ENCODE data around the gene NMNAT2.

The NMNAT2 gene

DNA sequence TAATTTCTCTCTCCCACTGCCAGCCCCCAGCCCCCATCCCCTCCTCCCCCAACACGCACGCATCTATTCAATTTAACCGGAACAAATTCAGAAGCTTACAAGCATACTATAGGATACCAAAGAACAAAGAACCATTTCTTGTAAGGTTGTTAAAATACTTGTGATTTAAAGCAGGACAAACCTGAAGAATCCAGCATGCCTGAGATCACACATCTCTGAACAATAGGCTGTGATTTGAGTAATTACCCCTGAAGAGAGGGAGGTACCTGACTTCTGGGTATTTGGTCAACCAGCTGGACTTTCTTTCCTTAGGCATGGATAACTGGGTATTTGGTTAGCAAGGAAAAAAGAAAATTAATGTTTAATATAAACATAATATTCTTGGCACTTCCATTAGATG, 105.1 kb downstream of the NMNAT2 start:
- Histone ChIP-seq H3K4me3 (no peak overlapping the region), H3K36me3 (no peaks in the 10 kb centered on the region), H3K4me1 (peaks cover 0 to 47% (median 30%) of the 10 kb centered on the region in 4 donors), H3K27ac (no peak overlapping the region), H3K27me3 (no peaks in the 10 kb centered on the region), H3K9me3 (no peaks in the 10 kb centered on the region)
- DNase-seq = no peak
- intact Hi-C loops (cut with DNase I; ENCODE audit: low total_unique reads) = no loop called here
- TF ChIP-seq, protein P1, sequence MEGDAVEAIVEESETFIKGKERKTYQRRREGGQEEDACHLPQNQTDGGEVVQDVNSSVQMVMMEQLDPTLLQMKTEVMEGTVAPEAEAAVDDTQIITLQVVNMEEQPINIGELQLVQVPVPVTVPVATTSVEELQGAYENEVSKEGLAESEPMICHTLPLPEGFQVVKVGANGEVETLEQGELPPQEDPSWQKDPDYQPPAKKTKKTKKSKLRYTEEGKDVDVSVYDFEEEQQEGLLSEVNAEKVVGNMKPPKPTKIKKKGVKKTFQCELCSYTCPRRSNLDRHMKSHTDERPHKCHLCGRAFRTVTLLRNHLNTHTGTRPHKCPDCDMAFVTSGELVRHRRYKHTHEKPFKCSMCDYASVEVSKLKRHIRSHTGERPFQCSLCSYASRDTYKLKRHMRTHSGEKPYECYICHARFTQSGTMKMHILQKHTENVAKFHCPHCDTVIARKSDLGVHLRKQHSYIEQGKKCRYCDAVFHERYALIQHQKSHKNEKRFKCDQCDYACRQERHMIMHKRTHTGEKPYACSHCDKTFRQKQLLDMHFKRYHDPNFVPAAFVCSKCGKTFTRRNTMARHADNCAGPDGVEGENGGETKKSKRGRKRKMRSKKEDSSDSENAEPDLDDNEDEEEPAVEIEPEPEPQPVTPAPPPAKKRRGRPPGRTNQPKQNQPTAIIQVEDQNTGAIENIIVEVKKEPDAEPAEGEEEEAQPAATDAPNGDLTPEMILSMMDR (IDR thresholded peaks at IDR 0.05) = no peak

GRCh38 chr1:183310753-183311479, 107.3 kb downstream of the NMNAT2 start:
- Histone ChIP-seq H3K9me3 (no peaks in the 10 kb centered on the region), H3K27ac (peak overlapping the region; percentile 82 to 85), H3K4me1 (peaks cover 0 to 56% (median 38%) of the 10 kb centered on the region in 4 donors), H3K4me3 (no peak overlapping the region), H3K36me3 (no peaks in the 10 kb centered on the region), H3K27me3 (no peaks in the 10 kb centered on the region)
- intact Hi-C loops (cut with DNase I; ENCODE audit: low total_unique reads) = no loop called here
- no peak for DNase-seq
- TF ChIP-seq, protein P1 (IDR thresholded peaks at IDR 0.05) = no peak

DNA sequence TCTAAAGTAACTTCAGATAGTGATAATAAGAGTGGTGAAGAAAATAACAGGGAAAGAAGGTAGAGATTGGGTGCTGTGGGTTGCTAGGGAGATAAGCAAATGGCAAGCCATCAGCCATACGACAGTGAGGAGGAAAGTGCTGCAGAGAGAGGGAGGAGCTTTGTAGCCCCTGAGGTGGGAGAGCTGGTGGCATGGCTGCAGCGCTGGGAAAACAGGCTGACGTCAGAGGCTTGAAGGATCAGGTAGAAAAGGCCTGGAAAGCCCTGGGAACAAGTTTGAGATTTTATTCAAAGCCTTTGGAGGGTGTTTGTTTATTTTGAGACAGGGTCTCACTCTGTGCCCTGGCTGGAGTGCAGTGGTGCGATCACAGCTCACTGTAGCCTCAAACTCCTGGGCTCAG, 109.5 kb downstream of the NMNAT2 start:
- Histone ChIP-seq H3K4me3 (no peak overlapping the region), H3K9me3 (no peaks in the 10 kb centered on the region), H3K36me3 (no peaks in the 10 kb centered on the region), H3K27ac (peak overlapping the region; percentile 82 to 85), H3K27me3 (no peaks in the 10 kb centered on the region), H3K4me1 (peaks cover 0 to 75% (median 52%) of the 10 kb centered on the region in 4 donors)
- intact Hi-C loops (cut with DNase I; ENCODE audit: low total_unique reads) = no loop called here
- TF ChIP-seq, protein P1 (IDR thresholded peaks at IDR 0.05) = no peak
- no peak for DNase-seq

DNA sequence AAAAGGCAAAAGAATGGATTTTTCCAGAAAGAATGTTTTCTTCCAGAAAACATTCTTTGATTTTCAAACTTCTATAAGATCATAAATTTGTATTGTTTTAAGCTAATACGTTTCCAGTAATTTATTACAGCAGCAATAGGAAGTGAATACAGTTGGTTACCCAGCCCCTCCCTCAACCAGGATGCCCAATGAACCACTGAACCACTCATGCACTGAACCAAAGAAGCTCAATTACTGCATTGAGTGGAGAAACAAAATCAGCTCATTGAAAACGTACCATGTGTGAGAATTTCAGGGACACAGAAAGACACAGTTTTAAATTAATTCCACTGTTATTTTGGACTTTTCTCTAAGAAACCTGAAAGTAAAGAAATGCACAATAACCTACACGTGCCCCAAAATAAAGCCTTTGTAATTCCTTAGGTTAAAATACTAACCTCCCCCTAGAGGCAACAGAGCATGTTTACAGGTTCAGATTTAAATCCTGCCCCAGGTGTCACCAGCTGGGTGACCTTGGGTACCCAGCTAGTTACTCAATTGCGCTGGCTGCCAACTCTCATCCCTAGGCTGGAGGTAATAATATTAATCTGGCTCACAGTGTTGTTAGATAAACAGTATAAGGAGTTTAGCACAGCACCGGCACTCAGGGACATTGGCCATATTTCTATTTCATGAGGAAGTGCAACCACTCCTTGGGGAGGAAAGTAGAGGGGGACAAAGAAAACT, 111.7 kb downstream of the NMNAT2 start:
- Histone ChIP-seq H3K4me1 (peaks cover 0 to 90% (median 62%) of the 10 kb centered on the region in 4 donors), H3K4me3 (no peak overlapping the region), H3K27me3 (no peaks in the 10 kb centered on the region), H3K9me3 (no peaks in the 10 kb centered on the region), H3K27ac (peak overlapping the region; percentile 49 to 78), H3K36me3 (no peaks in the 10 kb centered on the region)
- TF ChIP-seq, protein P1 (IDR thresholded peaks at IDR 0.05) = peak; percentile 16 to 26
- DNase-seq = no peak
- intact Hi-C loops (cut with DNase I; ENCODE audit: low total_unique reads) = no loop called here

- H3K27me3 ChIP-seq = no peaks in the 10 kb centered on the region
- no peak overlapping the region for H3K4me3 ChIP-seq
- DNase-seq = no peak
- peaks cover 0 to 84% (median 57%) of the 10 kb centered on the region in 4 donors for H3K4me1 ChIP-seq
- intact Hi-C loops (cut with DNase I; ENCODE audit: low total_unique reads) = no loop called here
- TF ChIP-seq, protein P1 (IDR thresholded peaks at IDR 0.05) = no peak
- H3K36me3 ChIP-seq = no peaks in the 10 kb centered on the region
- peak overlapping the region; percentile 49 to 78 for H3K27ac ChIP-seq
- no peaks in the 10 kb centered on the region for H3K9me3 ChIP-seq
These were observed 113.6 kb downstream of the NMNAT2 start for GRCh38 chr1:183304440-183305107.

Data from tibial artery (tissue), 4 donors.